H1 (cell line): ENCODE data around the gene GGT5. TPM values are rescaled to one million over a fixed set of nuclear protein-coding genes. Genes with fewer than 3 reads are reported as not detected.

ENCODE experiments used
- CTCF ChIA-PET: fragments of 300-600 bp; sonication (Branson Sonifier 250); formaldehyde crosslinking; loops from one replicate; lab custom pipeline; 2021; ENCODE audit not compliant: partially characterized antibody; lab: Charles Lee
- POLR2A ChIA-PET: fragments of 300-600 bp; sonication (Branson Sonifier 250); formaldehyde crosslinking; loops from one replicate; lab custom pipeline; 2021; ENCODE audit warnings: inconsistent platforms; ENCODE audit not compliant: partially characterized antibody; lab: Charles Lee
- DNase-seq, 2 experiments: peaks; one replicate each; pipeline versions ENCODE4 v3.0.0 to v3.0.0-alpha.2; 2010 to 2022; ENCODE audit warnings: low spot score in 2 of 2, low read depth in 1 of 2, mixed read lengths in 1 of 2
- FAIRE-seq: peaks from 2 replicates; lab custom pipeline; 2011; peaks lifted over from hg19 to GRCh38; lab: Jason Lieb, UNC
- H2AFZ ChIP-seq: 2 replicates; pipeline ENCODE4 v1.8.1; 2012; ENCODE audit warnings: low read length, inconsistent platforms
- H2AK5ac ChIP-seq: 2 replicates; pipeline ENCODE4 v1.6.1; 2013; ENCODE audit warnings: low read depth, low read length
- H2BK120ac ChIP-seq: replicated peaks from 2 replicates; pipeline ENCODE3; 2013; ENCODE audit warnings: low read depth, low read length, inconsistent platforms
- H2BK12ac ChIP-seq: 2 replicates; pipeline ENCODE4 v1.6.1; 2013; ENCODE audit warnings: low read depth, low read length
- H2BK15ac ChIP-seq: 2 replicates; pipeline ENCODE4 v1.6.1; 2013; ENCODE audit warnings: low read length
- H2BK20ac ChIP-seq: 2 replicates; pipeline ENCODE4 v1.6.1; 2013; ENCODE audit warnings: low read length
- H2BK5ac ChIP-seq: 2 replicates; pipeline ENCODE4 v1.6.1; 2013; ENCODE audit warnings: low read depth, low read length
- H3K14ac ChIP-seq: 2 replicates; pipeline ENCODE4 v1.6.1; 2013; ENCODE audit warnings: inconsistent platforms; ENCODE audit not compliant: insufficient read length
- H3K18ac ChIP-seq: 2 replicates; pipeline ENCODE4 v1.6.1; 2013; ENCODE audit warnings: low read length; ENCODE audit errors: extremely low read depth
- H3K23ac ChIP-seq: 2 replicates; pipeline ENCODE4 v1.6.1; 2013; ENCODE audit warnings: inconsistent platforms; ENCODE audit not compliant: insufficient read length
- H3K23me2 ChIP-seq: 2 replicates; pipeline ENCODE4 v1.6.1; 2013; ENCODE audit warnings: low read depth, low read length
- H3K27ac ChIP-seq: 2 replicates; pipeline ENCODE4 v1.6.1; 2011; ENCODE audit warnings: low read depth, low read length, inconsistent platforms
- H3K27me3 ChIP-seq, 4 experiments: replicated peaks in 1 of 4; 1 replicate in 1 of 4; 2 replicates in 3 of 4; pipeline versions ENCODE4 v1.6.1 to v1.8.1; 2011 to 2013; ENCODE audit warnings: low read length in 3 of 4, mild to moderate bottlenecking in 3 of 4, inconsistent platforms in 2 of 4, mixed read lengths in 2 of 4, moderate library complexity in 1 of 4; ENCODE audit not compliant: control insufficient read depth in 3 of 4, insufficient read depth in 3 of 4; ENCODE audit errors: extremely low read depth in 1 of 4
- H3K36me3 ChIP-seq, 4 experiments: 2 replicates each; pipeline versions ENCODE4 v1.6.1 to v1.8.1; 2011 to 2013; ENCODE audit warnings: mild to moderate bottlenecking in 4 of 4, low read length in 3 of 4, moderate library complexity in 2 of 4, control low read depth in 1 of 4, inconsistent platforms in 1 of 4; ENCODE audit not compliant: insufficient read depth in 4 of 4, control insufficient read depth in 2 of 4
- H3K4ac ChIP-seq: replicated peaks from 2 replicates; pipeline ENCODE3; 2013; ENCODE audit warnings: low read length, low read depth, mixed read lengths, inconsistent platforms; ENCODE audit not compliant: insufficient read length
- H3K4me1 ChIP-seq, 4 experiments: replicated peaks in 1 of 4; 1 replicate in 1 of 4; 2 replicates in 3 of 4; pipeline versions ENCODE4 v1.6.1 to v1.8.1; 2011 to 2013; ENCODE audit warnings: low read length in 3 of 4, inconsistent platforms in 2 of 4, mixed read lengths in 1 of 4; ENCODE audit not compliant: insufficient read depth in 4 of 4, control insufficient read depth in 3 of 4
- H3K4me2 ChIP-seq, 2 experiments: 2 replicates each; pipeline versions ENCODE4 v1.6.1 to v1.8.1; 2011 to 2013; ENCODE audit warnings: low read depth in 2 of 2, low read length in 2 of 2, control low read depth in 1 of 2, inconsistent platforms in 1 of 2, mild to moderate bottlenecking in 1 of 2; ENCODE audit not compliant: insufficient read depth in 1 of 2
- H3K4me3 ChIP-seq, 4 experiments: fragments of 200-600, 300-600 bp in 1 of 4; sonication (generic), shearing (Covaris generic), sonication (Bioruptor Twin) in 1 of 4; 2 replicates each; pipeline versions ENCODE4 v1.5.1 to v1.8.1; 2011 to 2016; ENCODE audit warnings: low read length in 4 of 4, low read depth in 3 of 4, control low read depth in 2 of 4, inconsistent platforms in 2 of 4, mild to moderate bottlenecking in 2 of 4, mixed read lengths in 1 of 4, moderate library complexity in 1 of 4; ENCODE audit not compliant: insufficient read depth in 2 of 4; ENCODE audit errors: extremely low read depth in 1 of 4
- H3K56ac ChIP-seq: replicated peaks from 2 replicates; pipeline ENCODE3; 2013; ENCODE audit warnings: low read depth, mild to moderate bottlenecking, mixed read lengths, low read length, inconsistent platforms; ENCODE audit not compliant: insufficient read length
- H3K79me1 ChIP-seq: 2 replicates; pipeline ENCODE4 v1.6.1; 2013; ENCODE audit warnings: low read depth, low read length, control low read depth
- H3K79me2 ChIP-seq, 2 experiments: 2 replicates each; pipeline versions ENCODE4 v1.6.1 to v1.8.1; 2012 to 2013; ENCODE audit warnings: low read length in 2 of 2, mild to moderate bottlenecking in 2 of 2, inconsistent platforms in 1 of 2; ENCODE audit not compliant: insufficient read depth in 2 of 2, control insufficient read depth in 1 of 2
- H3K9ac ChIP-seq, 4 experiments: replicated peaks in 1 of 4; 1 replicate in 1 of 4; 2 replicates in 3 of 4; pipeline versions ENCODE4 v1.6.1 to v1.8.1; 2011 to 2013; ENCODE audit warnings: low read depth in 3 of 4, low read length in 3 of 4, control low read depth in 2 of 4, mild to moderate bottlenecking in 2 of 4, moderate library complexity in 2 of 4, inconsistent platforms in 1 of 4; ENCODE audit errors: extremely low read depth in 1 of 4
- H3K9me3 ChIP-seq, 2 experiments: 2 replicates each; pipeline versions ENCODE4 v1.6.1 to v1.8.1; 2012 to 2013; ENCODE audit warnings: mild to moderate bottlenecking in 2 of 2, moderate library complexity in 2 of 2, control low read depth in 1 of 2, inconsistent platforms in 1 of 2, low read depth in 1 of 2, low read length in 1 of 2, mixed read lengths in 1 of 2; ENCODE audit not compliant: insufficient read depth in 2 of 2
- H4K20me1 ChIP-seq, 2 experiments: replicated peaks in 1 of 2; 2 replicates each; pipeline versions ENCODE3 to v1.8.1; 2011 to 2013; ENCODE audit warnings: inconsistent platforms in 2 of 2, low read length in 2 of 2, mild to moderate bottlenecking in 1 of 2; ENCODE audit not compliant: insufficient read depth in 2 of 2, control insufficient read depth in 1 of 2
- H4K5ac ChIP-seq: 2 replicates; pipeline ENCODE4 v1.6.1; 2013; ENCODE audit warnings: low read length, low read depth, mixed read lengths, inconsistent platforms; ENCODE audit not compliant: insufficient read length
- H4K8ac ChIP-seq: 2 replicates; pipeline ENCODE4 v1.8.0; 2013; ENCODE audit warnings: mild to moderate bottlenecking, moderate library complexity, low read length, inconsistent platforms; ENCODE audit not compliant: insufficient read depth; ENCODE audit errors: extremely low read depth
- H4K91ac ChIP-seq: replicated peaks from 2 replicates; pipeline ENCODE3; 2013; ENCODE audit warnings: low read length, mixed read lengths, inconsistent platforms; ENCODE audit not compliant: insufficient read length
- ATF3 ChIP-seq: IDR thresholded peaks from 2 replicates; pipeline ENCODE4 v1.6.1; 2011; ENCODE audit warnings: low read depth, mild to moderate bottlenecking, low read length; ENCODE audit not compliant: insufficient read depth
- BCL11A ChIP-seq, 2 experiments: IDR thresholded peaks; one replicate each; pipeline ENCODE4 v1.6.1; 2011; ENCODE audit warnings: low read depth in 2 of 2, low read length in 2 of 2, mild to moderate bottlenecking in 2 of 2
- CEBPB ChIP-seq: IDR thresholded peaks from 2 replicates; pipeline ENCODE4 v1.6.1; 2012; ENCODE audit warnings: low read depth, low read length
- CREB1 ChIP-seq: IDR thresholded peaks from 2 replicates; pipeline ENCODE4 v1.6.1; 2012; ENCODE audit warnings: inconsistent platforms
- CTBP2 ChIP-seq: IDR thresholded peaks from 2 replicates; pipeline ENCODE4 v1.7.0; 2011; ENCODE audit warnings: borderline replicate concordance, mild to moderate bottlenecking, moderate library complexity, mixed read lengths, low read length; ENCODE audit not compliant: insufficient read depth, insufficient read length
- E2F6 ChIP-seq: IDR thresholded peaks from 2 replicates; pipeline ENCODE4 v1.6.1; 2012; ENCODE audit warnings: inconsistent platforms
- JUN ChIP-seq: IDR thresholded peaks from 2 replicates; pipeline ENCODE4 v1.6.1; 2011; ENCODE audit warnings: low read depth, mild to moderate bottlenecking, improper control_type of control experiment, low read length
- MAX ChIP-seq: IDR thresholded peaks from 2 replicates; pipeline ENCODE4 v1.6.1; 2012; ENCODE audit warnings: inconsistent platforms
- SIRT6 ChIP-seq: IDR thresholded peaks from one replicate; pipeline ENCODE4 v1.7.1; 2012; ENCODE audit warnings: low read length, inconsistent platforms
- TAF7 ChIP-seq: optimal IDR thresholded peaks from 2 replicates; pipeline ENCODE3; 2011; ENCODE audit warnings: low read depth, mild to moderate bottlenecking, inconsistent platforms, low read length, moderate library complexity, borderline replicate concordance
- WGBS, 2 experiments: shearing (Covaris generic) in 1 of 2; methylation state at CpG; one replicate each; pipeline versions ENCODE4 v1.1.6 to v1.1.7; 2013 to 2015; ENCODE audit warnings: low lambda C conversion rate in 2 of 2, mixed read lengths in 2 of 2, inconsistent platforms in 1 of 2, low coverage in 1 of 2, missing lambda C conversion rate in 1 of 2; ENCODE audit not compliant: insufficient replicate concordance in 2 of 2, insufficient coverage in 1 of 2, insufficient read length in 1 of 2; ENCODE audit errors: extremely low coverage in 1 of 2, missing lambda C conversion rate in 1 of 2; 5-methylcytosine and 5-hydroxymethylcytosine counted together
- polyA plus RNA-seq, 7 experiments: library from polyadenylated mRNA; depleted of rRNA in 3 of 7; stranded (reverse) in 5 of 7; unstranded in 2 of 7; fragments of >200 nt in 5 of 7; fragments of 200-250 nt in 2 of 7; gene quantifications; 1 replicate in 5 of 7; 2 replicates in 1 of 7; 4 replicates in 1 of 7; pipeline versions ENCODE4 v1.2.1 to v1.2.3, GENCODE V29; 2011 to 2013; ENCODE audit warnings: missing spikeins in 2 of 7, mixed read lengths in 2 of 7
- total RNA-seq: library from RNA; stranded (reverse); fragmentation: NEBNext Ultra II Directional; extraction: Animal tissue kit (Norgen Biotek cat#: 25700); gene quantifications from 2 replicates; pipeline ENCODE4 v1.2.1, GENCODE V29; 2021

The GGT5 gene
- total and polyA plus RNA-seq, 2 of the 8 experiments (the other 6 are each of a cell fraction or from before 2014, with no cell fraction given), result 0.05 TPM; not detected in 1

GRCh38 chr22:24216541-24217209 is 28.2 kb downstream of the GGT5 start:
- no peak overlapping the region for H3K4me3 ChIP-seq
- no peak overlapping the region for H2AFZ ChIP-seq
- no peaks in the 10 kb centered on the region for H3K9me3 ChIP-seq
- no peak overlapping the region for H4K8ac ChIP-seq
- H2AK5ac ChIP-seq, result no peak overlapping the region
- no peak overlapping the region for H2BK5ac ChIP-seq
- no peak overlapping the region for H2BK20ac ChIP-seq
- no peaks in the 10 kb centered on the region for H3K79me1 ChIP-seq
- no peak overlapping the region for H3K23ac ChIP-seq
- H3K56ac ChIP-seq, result no peak overlapping the region
- H2BK12ac ChIP-seq, result no peak overlapping the region
- H4K20me1 ChIP-seq, result no peaks in the 10 kb centered on the region
- TF ChIP-seq TAF7 (no peak), CEBPB (no peak), SIRT6 (no peak), CTBP2 (no peak), CREB1 (no peak), E2F6 (no peak), JUN (no peak), MAX (no peak), ATF3 (no peak), BCL11A (IDR thresholded peaks at IDR 0.05; ENCODE audit: low read depth in 2 of 2, low read length in 2 of 2) (no peak)
- CTCF ChIA-PET, result interaction anchor here (0.6 to 6.0 kb wide), 10 partner anchors 9 to 1249 kb away, joined by 3 to 56 read pairs (median 3); no protein-coding TSS in a partner anchor
- H3K4me2 ChIP-seq, result no peak overlapping the region
- WGBS, 2 experiments, result 91% methylated on average over 12 of the region's 12 CpGs; no CpG with 5 or more reads in 1 of the 2 experiments
- no peaks in the 10 kb centered on the region for H3K36me3 ChIP-seq
- FAIRE-seq, result no peak
- H2BK120ac ChIP-seq, result no peak overlapping the region
- H4K5ac ChIP-seq, result no peak overlapping the region
- H3K18ac ChIP-seq, result no peak overlapping the region
- H3K4ac ChIP-seq, result no peak overlapping the region
- no peak overlapping the region for H3K9ac ChIP-seq
- H3K14ac ChIP-seq, result no peak overlapping the region
- no peak overlapping the region for H4K91ac ChIP-seq
- DNase-seq, result no peak
- H3K27me3 ChIP-seq, result no peaks in the 10 kb centered on the region
- no peak overlapping the region for H3K27ac ChIP-seq
- no peaks in the 10 kb centered on the region for H3K23me2 ChIP-seq
- no peaks in the 10 kb centered on the region for H3K79me2 ChIP-seq
- H2BK15ac ChIP-seq, result no peak overlapping the region
- POLR2A ChIA-PET, result no interaction called here
- no peaks in the 10 kb centered on the region for H3K4me1 ChIP-seq
